ENCODE measurements around the gene DOCK2.

- TF ChIP-seq POLR2AphosphoS5 (IDR thresholded peaks at IDR 0.05; ENCODE audit: borderline replicate concordance, low read depth, low read length) (no peak), EZH2 (IDR thresholded peaks at IDR 0.05) (no peak), FOXP2 (optimal IDR thresholded peaks at IDR 0.05; ENCODE audit: control extremely low read depth, extremely low read length, insufficient read depth) (no peak)
These were observed 432.4 kb downstream of the DOCK2 start for GRCh38 chr5:170069512-170069911.
